Cerebellar cortex (tissue), 1 donor: Measurements from ENCODE around the gene ZNF543.
"Not testable (repeated sequence)": the region's sequence is repeated elsewhere in the genome, so short reads cannot be mapped to it uniquely, and the experiment has no call there.

Experiments used
- DNase-seq: peaks from one replicate; pipeline ENCODE4 v3.0.0-alpha.2; 2015; ENCODE audit warnings: low spot score

Gene ZNF543

GRCh38 chr19:57320180-57321084, at the start of gene ZNF543:
ZNF543 (plus strand) TSS chr19:57320472; CDS start chr19:57320854, 382 bp downstream.
- peak; percentile 98 for DNase-seq

- DNase-seq, result no peak
Observed at GRCh38 chr19:57271280-57271679, 49.0 kb upstream of the ZNF543 start.

- DNase-seq, result no peak
Observed at GRCh38 chr19:57273014-57273413, 47.3 kb upstream of the ZNF543 start.

- no peak for DNase-seq
Observed at GRCh38 chr19:57276430-57276829, 43.8 kb upstream of the ZNF543 start.

- not testable (repeated sequence) for DNase-seq
Observed at GRCh38 chr19:57278481-57278880, 41.8 kb upstream of the ZNF543 start.

- peak; percentile 97 for DNase-seq
Observed at GRCh38 chr19:57279418-57280164, 40.7 kb upstream of the ZNF543 start.

GRCh38 chr19:57280165-57280961, 39.9 kb upstream of the ZNF543 start, which contains the start of gene ZNF460:
ZNF460 (plus strand) TSS chr19:57280485; CDS start chr19:57280807, 322 bp downstream.
- DNase-seq, result peak; percentile 98

- DNase-seq, result peak; percentile 3
Observed at GRCh38 chr19:57280962-57281400, 39.3 kb upstream of the ZNF543 start.

- no peak for DNase-seq
Observed at GRCh38 chr19:57282011-57282643, 38.1 kb upstream of the ZNF543 start.

- no peak for DNase-seq
Observed at GRCh38 chr19:57288373-57288772, 31.9 kb upstream of the ZNF543 start.

GRCh38 chr19:57290970-57291369, 29.3 kb upstream of the ZNF543 start:
- no peak for DNase-seq

GRCh38 chr19:57292547-57292946, 27.7 kb upstream of the ZNF543 start:
- DNase-seq, result no peak

- no peak for DNase-seq
Observed at GRCh38 chr19:57293719-57294118, 26.6 kb upstream of the ZNF543 start.

- no peak for DNase-seq
Observed at GRCh38 chr19:57302020-57302465, 18.2 kb upstream of the ZNF543 start.

- no peak for DNase-seq
Observed at GRCh38 chr19:57302727-57303401, 17.4 kb upstream of the ZNF543 start.

GRCh38 chr19:57305056-57305455, 15.2 kb upstream of the ZNF543 start:
- DNase-seq, result no peak

- DNase-seq, result no peak
Observed at GRCh38 chr19:57308514-57308913, 11.8 kb upstream of the ZNF543 start.

GRCh38 chr19:57310792-57311191, 9.5 kb upstream of the ZNF543 start:
- no peak for DNase-seq

GRCh38 chr19:57314146-57314545, 6.1 kb upstream of the ZNF543 start:
- DNase-seq, result no peak

GRCh38 chr19:57317503-57317902, 2.8 kb upstream of the ZNF543 start:
- peak; percentile 25 for DNase-seq

- DNase-seq, result no peak
Observed at GRCh38 chr19:57319869-57320179, 448 bp upstream of the ZNF543 start.
